ENCODE measurements around the gene ELMO3. TPM values are rescaled to one million over a fixed set of nuclear protein-coding genes. Genes with fewer than 3 reads are reported as not detected.
A peak's percentile ranks its signal among the peaks of the same experiment; 100 is the strongest.

ELMO3 gene
- polyA plus RNA-seq, 1 donor, result 1.1 TPM

- DNase-seq (ENCODE audit: low read depth), result no peak
Measured at GRCh38 chr16:67215706-67216105, 16.8 kb downstream of the ELMO3 start.

GRCh38 chr16:67216612-67217490 lies 17.9 kb downstream of the ELMO3 start:
- DNase-seq (ENCODE audit: low read depth), result no peak

- no peak for DNase-seq (ENCODE audit: low read depth)
Measured at GRCh38 chr16:67223992-67224391, 25.1 kb downstream of the ELMO3 start.

- no peak for DNase-seq (ENCODE audit: low read depth)
Measured at GRCh38 chr16:67226295-67226803, 27.4 kb downstream of the ELMO3 start.

GRCh38 chr16:67226804-67227566 lies 28.1 kb downstream of the ELMO3 start, which contains the start of gene TMEM208:
TMEM208 (plus strand) TSS chr16:67227130; CDS start chr16:67227219, 89 bp downstream.
- DNase-seq (ENCODE audit: low read depth), result peak; percentile 94

GRCh38 chr16:67227567-67227921 lies 28.6 kb downstream of the ELMO3 start:
- no peak for DNase-seq (ENCODE audit: low read depth)

GRCh38 chr16:67228034-67228785 lies 29.3 kb downstream of the ELMO3 start:
- no peak for DNase-seq (ENCODE audit: low read depth)

- no peak for DNase-seq (ENCODE audit: low read depth)
Measured at GRCh38 chr16:67228905-67229304, 30.0 kb downstream of the ELMO3 start.

GRCh38 chr16:67229906-67230808 lies 31.2 kb downstream of the ELMO3 start:
- no peak for DNase-seq (ENCODE audit: low read depth)

- DNase-seq (ENCODE audit: low read depth), result no peak
Measured at GRCh38 chr16:67230809-67231660, 32.1 kb downstream of the ELMO3 start.

GRCh38 chr16:67233596-67233995 lies 34.7 kb downstream of the ELMO3 start:
- DNase-seq (ENCODE audit: low read depth), result no peak

- DNase-seq (ENCODE audit: low read depth), result no peak
Measured at GRCh38 chr16:67234180-67234597, 35.3 kb downstream of the ELMO3 start.

- no peak for DNase-seq (ENCODE audit: low read depth)
Measured at GRCh38 chr16:67235816-67236562, 37.1 kb downstream of the ELMO3 start.

GRCh38 chr16:67236563-67237395 lies 37.8 kb downstream of the ELMO3 start:
- DNase-seq (ENCODE audit: low read depth), result no peak

- DNase-seq (ENCODE audit: low read depth), result no peak
Measured at GRCh38 chr16:67237396-67238277, 38.7 kb downstream of the ELMO3 start.

- DNase-seq (ENCODE audit: low read depth), result no peak
Measured at GRCh38 chr16:67238278-67238575, 39.3 kb downstream of the ELMO3 start.

GRCh38 chr16:67238806-67239470 lies 40.0 kb downstream of the ELMO3 start:
- DNase-seq (ENCODE audit: low read depth), result no peak
